Peyer's patch (tissue), 4 donors: ENCODE measurements around the gene ACAD11. TPM values are rescaled to one million over a fixed set of nuclear protein-coding genes. Genes with fewer than 3 reads are reported as not detected.

ENCODE experiments used
- DNase-seq, 3 donors: peaks; one replicate each; pipeline ENCODE4 v3.0.0-alpha.2; 2017 to 2019
- H3K27ac ChIP-seq, 4 donors: fragments of 200-600 bp; sonication (generic); one replicate each; pipeline ENCODE4 v1.5.1; 2016 to 2019
- H3K27me3 ChIP-seq, 2 donors: fragments of 200-600 bp; sonication (generic); one replicate each; pipeline ENCODE4 v1.5.1; 2019
- H3K36me3 ChIP-seq, 3 donors: fragments of 200-600 bp; sonication (generic); one replicate each; pipeline ENCODE4 v1.5.1; 2016 to 2019
- H3K4me1 ChIP-seq, 4 donors: fragments of 200-600 bp; sonication (generic); one replicate each; pipeline ENCODE4 v1.5.1; 2016 to 2019
- H3K4me3 ChIP-seq, 4 donors: fragments of 200-600 bp; sonication (generic); 1 replicate in 3 of 4; 2 replicates in 1 of 4; pipeline ENCODE4 v1.5.1; 2016 to 2019; ENCODE audit warnings: mild to moderate bottlenecking in 1 of 4
- H3K9me3 ChIP-seq, 4 donors: fragments of 200-600 bp; sonication (generic); one replicate each; pipeline ENCODE4 v1.5.1; 2016 to 2019; ENCODE audit warnings: mild to moderate bottlenecking in 1 of 4
- POLR2A ChIP-seq, 2 donors: fragments of 450-650 bp; IDR thresholded peaks; one replicate each; pipeline ENCODE4 v1.5.1; 2017; ENCODE audit warnings: antibody characterized with exemption in 2 of 2, mild to moderate bottlenecking in 2 of 2, moderate library complexity in 2 of 2
- total RNA-seq, 4 donors: library from RNA; depleted of rRNA; stranded (reverse); fragments of >200 nt; gene quantifications; one replicate each; pipeline ENCODE4 v1.1.0, GENCODE V29; 2016
- TF ChIP-seq, protein P1 (sequence below), 6 experiments: fragments of 450-650 bp in 4 of 6; fragments of 200-600 bp in 2 of 6; sonication (generic) in 1 of 6; IDR thresholded peaks; one replicate each; pipeline ENCODE4 v1.5.1; 2017 to 2019; ENCODE audit warnings: antibody characterized with exemption in 6 of 6, mild to moderate bottlenecking in 3 of 6, moderate library complexity in 1 of 6

The ACAD11 gene
- total RNA-seq, 4 donors from 2014 or later = 87.2 to 138 (median 114) TPM

DNA sequence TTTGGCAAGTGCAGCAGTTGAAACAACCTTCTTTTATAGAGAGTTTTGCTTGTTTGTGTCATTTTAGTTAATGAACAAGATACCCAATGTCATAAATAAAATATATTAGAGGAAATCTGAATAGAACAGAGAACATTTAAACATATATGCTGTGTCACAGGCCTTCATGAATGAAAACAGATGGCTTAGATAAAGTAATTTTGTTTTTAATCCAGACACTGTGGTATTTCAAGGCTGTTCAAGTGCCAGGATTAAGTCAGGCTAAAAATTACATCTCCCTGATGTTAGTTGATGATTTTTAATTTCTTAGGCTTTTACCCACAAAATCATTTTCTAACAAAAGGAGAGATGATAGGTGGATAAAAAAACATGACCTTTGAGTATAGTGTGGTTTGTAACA is 67.4 kb downstream of the ACAD11 start:
- H3K4me1 ChIP-seq = no peaks in the 10 kb centered on the region
- H3K27me3 ChIP-seq = no peaks in the 10 kb centered on the region
- no peaks in the 10 kb centered on the region for H3K9me3 ChIP-seq
- no peak for TF ChIP-seq POLR2A (IDR thresholded peaks at IDR 0.05)
- TF ChIP-seq, protein P1, sequence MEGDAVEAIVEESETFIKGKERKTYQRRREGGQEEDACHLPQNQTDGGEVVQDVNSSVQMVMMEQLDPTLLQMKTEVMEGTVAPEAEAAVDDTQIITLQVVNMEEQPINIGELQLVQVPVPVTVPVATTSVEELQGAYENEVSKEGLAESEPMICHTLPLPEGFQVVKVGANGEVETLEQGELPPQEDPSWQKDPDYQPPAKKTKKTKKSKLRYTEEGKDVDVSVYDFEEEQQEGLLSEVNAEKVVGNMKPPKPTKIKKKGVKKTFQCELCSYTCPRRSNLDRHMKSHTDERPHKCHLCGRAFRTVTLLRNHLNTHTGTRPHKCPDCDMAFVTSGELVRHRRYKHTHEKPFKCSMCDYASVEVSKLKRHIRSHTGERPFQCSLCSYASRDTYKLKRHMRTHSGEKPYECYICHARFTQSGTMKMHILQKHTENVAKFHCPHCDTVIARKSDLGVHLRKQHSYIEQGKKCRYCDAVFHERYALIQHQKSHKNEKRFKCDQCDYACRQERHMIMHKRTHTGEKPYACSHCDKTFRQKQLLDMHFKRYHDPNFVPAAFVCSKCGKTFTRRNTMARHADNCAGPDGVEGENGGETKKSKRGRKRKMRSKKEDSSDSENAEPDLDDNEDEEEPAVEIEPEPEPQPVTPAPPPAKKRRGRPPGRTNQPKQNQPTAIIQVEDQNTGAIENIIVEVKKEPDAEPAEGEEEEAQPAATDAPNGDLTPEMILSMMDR (IDR thresholded peaks at IDR 0.05) = no peak
- no peak for DNase-seq
- H3K27ac ChIP-seq = no peak overlapping the region
- H3K4me3 ChIP-seq = no peak overlapping the region
- no peaks in the 10 kb centered on the region for H3K36me3 ChIP-seq

DNA sequence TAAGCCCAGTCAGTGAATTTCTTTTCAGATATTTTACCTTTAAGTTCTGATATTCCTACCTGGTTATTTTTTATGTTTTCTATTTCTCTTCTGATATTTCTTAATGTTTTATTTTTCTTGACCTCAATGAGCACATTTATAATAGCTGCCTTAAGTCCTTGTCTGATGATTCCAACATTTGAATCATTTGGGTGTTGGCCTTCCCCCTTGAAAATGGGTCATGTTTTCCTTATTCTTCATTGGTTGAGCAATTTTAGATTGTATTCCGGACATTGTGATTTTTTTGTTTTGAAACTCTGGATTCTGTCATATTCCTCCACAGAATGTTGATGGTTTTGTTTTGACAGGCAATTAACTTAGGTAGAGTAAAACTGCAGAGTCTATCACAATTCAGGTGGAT is 72.2 kb downstream of the ACAD11 start:
- Histone ChIP-seq H3K4me3 (no peak overlapping the region), H3K36me3 (no peaks in the 10 kb centered on the region), H3K4me1 (no peaks in the 10 kb centered on the region), H3K9me3 (no peaks in the 10 kb centered on the region), H3K27me3 (no peaks in the 10 kb centered on the region), H3K27ac (no peak overlapping the region)
- TF ChIP-seq POLR2A (IDR thresholded peaks at IDR 0.05) = no peak
- TF ChIP-seq, protein P1 (IDR thresholded peaks at IDR 0.05) = no peak
- no peak for DNase-seq

DNA sequence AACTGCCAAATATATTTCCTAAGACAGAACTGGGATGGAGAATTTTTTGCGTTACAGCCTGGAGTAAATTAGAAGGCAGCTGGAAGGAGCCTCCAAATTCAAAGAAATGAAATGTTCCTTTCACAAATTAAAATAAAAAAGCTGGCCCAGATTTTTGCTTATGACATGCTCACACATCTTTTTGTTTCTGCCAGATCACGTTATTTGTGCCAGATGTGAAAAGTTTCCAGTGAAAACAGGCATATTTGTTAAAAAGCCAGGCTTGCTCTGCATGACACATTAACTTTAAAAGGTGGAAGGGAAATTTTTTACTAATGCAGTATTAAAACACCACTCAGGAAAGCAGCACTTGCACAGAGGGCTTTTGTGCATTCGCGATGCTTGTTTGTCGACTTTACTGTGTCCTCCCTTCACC is 85.8 kb downstream of the ACAD11 start:
- no peak for TF ChIP-seq POLR2A (IDR thresholded peaks at IDR 0.05)
- TF ChIP-seq, protein P1 (IDR thresholded peaks at IDR 0.05) = no peak
- DNase-seq = no peak
- Histone ChIP-seq H3K27ac (no peak overlapping the region), H3K27me3 (no peaks in the 10 kb centered on the region), H3K36me3 (peaks cover 0 to 47% (median 3%) of the 10 kb centered on the region in 3 donors), H3K4me3 (no peak overlapping the region), H3K4me1 (no peaks in the 10 kb centered on the region), H3K9me3 (no peaks in the 10 kb centered on the region)

DNA sequence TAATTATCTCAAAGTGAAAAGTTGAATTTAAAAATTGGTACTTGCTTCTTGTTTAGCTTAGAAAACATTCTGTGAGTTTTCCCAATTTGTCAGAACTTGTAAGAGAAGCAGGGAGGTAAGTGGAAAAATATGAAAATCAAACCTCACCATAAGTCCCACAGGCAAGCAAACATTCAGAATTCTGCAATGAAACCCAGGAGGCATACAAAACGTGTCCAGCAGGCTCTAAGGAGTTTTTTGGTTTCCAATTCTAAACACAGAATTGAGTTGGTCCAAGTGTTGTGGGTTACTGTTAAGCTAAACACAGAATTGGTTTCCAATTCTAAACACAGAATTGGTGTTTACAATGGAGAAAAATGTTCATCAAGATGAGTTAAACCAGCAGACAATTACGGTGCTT is 89.6 kb downstream of the ACAD11 start:
- no peaks in the 10 kb centered on the region for H3K4me1 ChIP-seq
- H3K27ac ChIP-seq = peak overlapping the region in 1 of 4 donors; percentile 12
- no peaks in the 10 kb centered on the region for H3K9me3 ChIP-seq
- H3K27me3 ChIP-seq = no peaks in the 10 kb centered on the region
- no peak overlapping the region for H3K4me3 ChIP-seq
- TF ChIP-seq POLR2A (IDR thresholded peaks at IDR 0.05) = no peak
- TF ChIP-seq, protein P1 (IDR thresholded peaks at IDR 0.05) = no peak
- DNase-seq = no peak
- peaks cover 0 to 18% (median under 1%) of the 10 kb centered on the region in 3 donors for H3K36me3 ChIP-seq

DNA sequence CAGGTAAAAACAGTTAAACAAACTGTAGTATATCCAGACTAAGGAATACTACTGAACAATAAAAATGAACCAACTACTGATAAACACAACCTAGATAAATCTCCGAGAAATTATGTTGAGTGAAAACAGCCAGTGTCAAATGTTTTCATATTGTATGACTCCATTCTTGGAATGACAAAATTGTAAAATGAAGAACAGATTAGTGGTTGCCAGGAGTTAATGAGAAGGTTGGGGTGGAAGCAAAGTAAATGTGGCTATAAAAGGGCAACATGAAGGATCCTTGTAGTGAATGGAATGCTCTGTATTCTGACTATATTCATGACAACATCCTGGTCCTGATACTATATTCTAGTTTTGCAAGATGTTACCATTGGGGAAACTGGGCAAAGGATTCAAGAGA is 90.0 kb downstream of the ACAD11 start:
- Histone ChIP-seq H3K27me3 (no peaks in the 10 kb centered on the region), H3K27ac (peak overlapping the region in 1 of 4 donors; percentile 12)
- no peak for DNase-seq

More for the DNA sequence above, 90.0 kb downstream of the ACAD11 start:
- Histone ChIP-seq H3K9me3 (no peaks in the 10 kb centered on the region), H3K36me3 (peaks cover 0 to 18% (median 0%) of the 10 kb centered on the region in 3 donors), H3K4me1 (no peaks in the 10 kb centered on the region), H3K4me3 (no peak overlapping the region)
- no peak for TF ChIP-seq POLR2A (IDR thresholded peaks at IDR 0.05)
- TF ChIP-seq, protein P1 (IDR thresholded peaks at IDR 0.05) = no peak
